SK-N-SH (cell line): Measurements from ENCODE around the gene PADI2. TPM values are rescaled to one million over a fixed set of nuclear protein-coding genes. Genes with fewer than 3 reads are reported as not detected.

Experiments
- CTCF ChIA-PET: fragments of 300-600, 350-600 bp; formaldehyde crosslinking; extraction: SDS; loops from one replicate; lab custom pipeline; 2021; lab: Yijun Ruan, JAX
- POLR2A ChIA-PET: fragments of 350-600 bp; sonication (Branson Sonifier 250); formaldehyde crosslinking; extraction: SDS; loops from one replicate; lab custom pipeline; 2020; ENCODE audit warnings: antibody characterized with exemption, inconsistent platforms; lab: Yijun Ruan, JAX
- DNase-seq: peaks from one replicate; pipeline ENCODE4 v3.0.0; 2012
- H2AFZ ChIP-seq: fragments of 200-600 bp; sonication (generic); 2 replicates; pipeline ENCODE4 v1.8.1; 2016; ENCODE audit warnings: antibody characterized with exemption, mild to moderate bottlenecking, low read depth
- H3F3A ChIP-seq: fragments of 200-600 bp; sonication (generic); replicated peaks from 2 replicates; pipeline ENCODE3; 2016; ENCODE audit warnings: antibody characterized with exemption, mild to moderate bottlenecking; ENCODE audit not compliant: insufficient read depth
- H3K27ac ChIP-seq, 2 experiments: fragments of 200-500 bp in 1 of 2; fragments of 200-600 bp in 1 of 2; sonication (Bioruptor generic) in 1 of 2; sonication (generic), shearing (Covaris generic) in 1 of 2; 2 replicates each; pipeline versions ENCODE4 v1.5.1 to v1.6.1; 2014 to 2016; ENCODE audit warnings: low read depth in 2 of 2, inconsistent platforms in 1 of 2, low read length in 1 of 2, mild to moderate bottlenecking in 1 of 2, mixed read lengths in 1 of 2
- H3K27me3 ChIP-seq: fragments of 200-600 bp; sonication (generic), shearing (Covaris generic); 2 replicates; pipeline ENCODE4 v1.6.1; 2016; ENCODE audit warnings: mixed run types; ENCODE audit not compliant: insufficient read depth
- H3K36me3 ChIP-seq, 2 experiments: fragments of 200-500 bp in 1 of 2; fragments of 200-600 bp in 1 of 2; sonication (Bioruptor generic) in 1 of 2; sonication (generic) in 1 of 2; replicated peaks in 1 of 2; 2 replicates each; pipeline versions ENCODE3 to v1.5.1; 2014 to 2016; ENCODE audit warnings: low read length in 1 of 2, mild to moderate bottlenecking in 1 of 2; ENCODE audit not compliant: insufficient read depth in 2 of 2, control insufficient read depth in 1 of 2
- H3K4me1 ChIP-seq, 2 experiments: fragments of 200-500 bp in 1 of 2; fragments of 200-600 bp in 1 of 2; sonication (Bioruptor generic) in 1 of 2; sonication (generic), shearing (Covaris generic) in 1 of 2; 2 replicates each; pipeline versions ENCODE4 v1.5.1 to v1.6.1; 2014 to 2016; ENCODE audit warnings: low read depth in 1 of 2, low read length in 1 of 2, mixed run types in 1 of 2; ENCODE audit not compliant: insufficient read depth in 2 of 2, control insufficient read depth in 1 of 2
- H3K4me2 ChIP-seq: fragments of 200-600 bp; sonication (generic), shearing (Covaris generic); 2 replicates; pipeline ENCODE4 v1.6.1; 2017; ENCODE audit warnings: mixed run types
- H3K4me3 ChIP-seq, 2 experiments: fragments of 200-500 bp in 1 of 2; fragments of 200-600 bp in 1 of 2; sonication (Bioruptor generic) in 1 of 2; sonication (generic), shearing (Covaris generic) in 1 of 2; 2 replicates each; pipeline versions ENCODE4 v1.5.1 to v1.8.1; 2014 to 2016; ENCODE audit warnings: low read depth in 2 of 2, inconsistent platforms in 1 of 2, low read length in 1 of 2, mild to moderate bottlenecking in 1 of 2, mixed read lengths in 1 of 2, moderate library complexity in 1 of 2
- H3K79me2 ChIP-seq: fragments of 200-600 bp; sonication (generic); 2 replicates; pipeline ENCODE4 v1.8.1; 2017; ENCODE audit warnings: mild to moderate bottlenecking; ENCODE audit not compliant: insufficient read depth
- H3K9ac ChIP-seq: fragments of 200-600 bp; sonication (generic); 2 replicates; pipeline ENCODE4 v1.6.1; 2017; ENCODE audit warnings: mixed run types
- H3K9me2 ChIP-seq: fragments of 200-600 bp; sonication (generic); 2 replicates; pipeline ENCODE4 v1.6.1; 2017; ENCODE audit warnings: mixed run types
- H3K9me3 ChIP-seq: fragments of 200-600 bp; sonication (generic); 2 replicates; pipeline ENCODE4 v1.6.1; 2017; ENCODE audit warnings: mixed run types, mild to moderate bottlenecking, moderate library complexity
- H4K20me1 ChIP-seq: fragments of 200-600 bp; sonication (generic); 2 replicates; pipeline ENCODE4 v1.6.1; 2017; ENCODE audit warnings: mild to moderate bottlenecking, mixed run types; ENCODE audit not compliant: insufficient read depth
- ELF1 ChIP-seq: IDR thresholded peaks from 2 replicates; pipeline ENCODE4 v1.4.0; 2012
- EZH2phosphoT487 ChIP-seq: fragments of 200-600 bp; sonication (generic); IDR thresholded peaks from 2 replicates; pipeline ENCODE4 v1.6.1; 2017; ENCODE audit warnings: low read depth, mixed run types, mild to moderate bottlenecking, antibody characterized with exemption, moderate library complexity, borderline replicate concordance
- FOXJ3 ChIP-seq: sonication (generic); formaldehyde crosslinking; IDR thresholded peaks from 2 replicates; pipeline ENCODE4 v1.5.1; 2020; ENCODE audit warnings: mild to moderate bottlenecking, missing genetic modification reagents
- GABPA ChIP-seq: IDR thresholded peaks from 2 replicates; pipeline ENCODE4 v1.4.0; 2012; ENCODE audit warnings: low read depth, mild to moderate bottlenecking
- MEF2A ChIP-seq: IDR thresholded peaks from 2 replicates; pipeline ENCODE4 v1.4.0; 2012; ENCODE audit warnings: low read depth, borderline replicate concordance
- MXI1 ChIP-seq: IDR thresholded peaks from 2 replicates; pipeline ENCODE4 v1.6.1; 2012; ENCODE audit warnings: mild to moderate bottlenecking, low read depth, low read length, improper control_type of control experiment
- NFIC ChIP-seq: IDR thresholded peaks from 2 replicates; pipeline ENCODE4 v1.4.0; 2012; ENCODE audit warnings: borderline replicate concordance
- POLR2AphosphoS5 ChIP-seq: IDR thresholded peaks from 2 replicates; pipeline ENCODE4 v1.6.1; 2012; ENCODE audit warnings: low read depth, low read length
- RCOR1 ChIP-seq: fragments of 150-350 bp; IDR thresholded peaks from 2 replicates; pipeline ENCODE4 v1.6.1; 2017; ENCODE audit warnings: antibody characterized with exemption, low read length
- TAF1 ChIP-seq: IDR thresholded peaks from 2 replicates; pipeline ENCODE4 v1.6.1; 2012; ENCODE audit warnings: low read depth, mild to moderate bottlenecking, low read length, moderate library complexity, borderline replicate concordance
- WGBS: methylation state at CpG from one replicate; pipeline ENCODE4 v1.1.6; 2017; ENCODE audit warnings: low lambda C conversion rate; 5-methylcytosine and 5-hydroxymethylcytosine counted together
- polyA plus RNA-seq, 3 experiments: library from polyadenylated mRNA; depleted of rRNA; stranded (reverse); fragments of >200 nt; gene quantifications; 2 replicates each; pipeline ENCODE4 v1.2.3, GENCODE V29; 2012
- TF ChIP-seq, protein P1 (sequence below): IDR thresholded peaks from 2 replicates; pipeline ENCODE4 v1.4.0; 2012; ENCODE audit warnings: low read depth, borderline replicate concordance
- TF ChIP-seq, protein P2 (sequence below): IDR thresholded peaks from 2 replicates; pipeline ENCODE4; 2012
- TF ChIP-seq, protein P3 (sequence below): fragments of 200-600 bp; sonication (generic); IDR thresholded peaks from 2 replicates; pipeline ENCODE4 v1.6.1; 2017; ENCODE audit warnings: antibody characterized with exemption, mild to moderate bottlenecking, moderate library complexity
- TF ChIP-seq, protein P4 (sequence below): fragments of 150-350 bp; IDR thresholded peaks from 2 replicates; pipeline ENCODE4 v1.6.1; 2016; ENCODE audit warnings: mild to moderate bottlenecking, low read depth, low read length
- TF ChIP-seq, protein P5 (sequence below): fragments of 150-350 bp; IDR thresholded peaks from 2 replicates; pipeline ENCODE4 v1.6.1; 2017; ENCODE audit warnings: antibody characterized with exemption, low read length, low read depth, borderline replicate concordance
- TF ChIP-seq, protein P6 (sequence below): IDR thresholded peaks from 2 replicates; pipeline ENCODE4 v1.4.0; 2012; ENCODE audit warnings: low read depth

Gene PADI2
- polyA plus RNA-seq, 1 of the 3 experiments (the other 2 are of a cell fraction) = 0.58 TPM

DNA sequence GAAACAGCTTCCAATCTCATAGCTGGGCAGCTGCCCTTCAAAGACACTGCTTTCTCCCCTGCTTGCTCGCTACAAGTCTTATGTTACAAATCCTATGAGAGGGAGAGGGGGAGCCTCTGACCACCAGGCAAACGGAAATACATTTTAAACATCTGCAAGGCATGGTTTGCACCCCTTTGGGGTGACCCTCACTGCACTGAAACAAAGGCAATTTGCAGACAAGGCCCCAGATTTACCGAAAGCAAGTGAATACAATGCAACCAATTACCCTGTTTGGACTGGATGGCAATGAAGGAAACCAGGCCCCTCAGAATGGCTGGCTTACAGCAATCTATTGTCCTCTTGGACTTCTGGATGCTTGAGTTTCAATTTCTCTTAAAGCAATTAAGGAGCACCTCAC is 95.7 kb downstream of the PADI2 start:
- H3K9ac ChIP-seq = no peak overlapping the region
- ChIA-PET POLR2A (no interaction called here), CTCF (interaction anchor here (0.7 to 2.9 kb wide), 5 partner anchors 10 to 403 kb away, joined by 3 to 13 read pairs (median 3); no protein-coding TSS in a partner anchor)
- H2AFZ ChIP-seq = no peak overlapping the region
- H3K27ac ChIP-seq = no peak overlapping the region
- H3K4me3 ChIP-seq = no peak overlapping the region
- H3K36me3 ChIP-seq = peaks cover 44 to 85% of the 10 kb centered on the region in 2 experiments
- H3K4me2 ChIP-seq = no peak overlapping the region
- 89% methylated on average over 3 of the region's 3 CpGs for WGBS
- no peak for DNase-seq
- H3F3A ChIP-seq = peaks cover 14% of the 10 kb centered on the region
- H3K9me2 ChIP-seq = no peaks in the 10 kb centered on the region
- no peaks in the 10 kb centered on the region for H3K27me3 ChIP-seq
- H3K9me3 ChIP-seq = no peaks in the 10 kb centered on the region
- H4K20me1 ChIP-seq = no peaks in the 10 kb centered on the region
- no peaks in the 10 kb centered on the region for H3K4me1 ChIP-seq
- no peaks in the 10 kb centered on the region for H3K79me2 ChIP-seq
- TF ChIP-seq TAF1 = no peak
- TF ChIP-seq, all 33 proteins: peak for 0

DNA sequence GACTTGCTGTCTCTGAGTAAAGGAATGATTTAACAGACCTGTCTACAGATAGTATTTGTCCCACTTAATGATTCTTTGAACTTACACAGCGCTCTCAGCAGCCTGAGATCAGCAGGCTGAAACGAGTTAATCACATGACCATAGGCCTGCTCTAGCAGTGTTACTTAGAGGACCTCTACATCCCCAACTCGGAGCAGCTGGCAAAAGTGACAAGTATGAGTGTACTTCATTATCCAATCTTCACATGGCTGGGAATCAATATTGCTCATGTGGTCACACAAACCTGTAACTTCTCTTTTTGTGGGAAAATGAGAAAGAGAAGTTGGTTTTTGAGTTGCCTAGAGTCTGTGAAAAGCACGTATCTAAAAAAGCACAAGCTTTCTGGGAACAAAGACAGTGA is 96.1 kb downstream of the PADI2 start:
- WGBS = 80% methylated on average over 4 of the region's 4 CpGs

DNA sequence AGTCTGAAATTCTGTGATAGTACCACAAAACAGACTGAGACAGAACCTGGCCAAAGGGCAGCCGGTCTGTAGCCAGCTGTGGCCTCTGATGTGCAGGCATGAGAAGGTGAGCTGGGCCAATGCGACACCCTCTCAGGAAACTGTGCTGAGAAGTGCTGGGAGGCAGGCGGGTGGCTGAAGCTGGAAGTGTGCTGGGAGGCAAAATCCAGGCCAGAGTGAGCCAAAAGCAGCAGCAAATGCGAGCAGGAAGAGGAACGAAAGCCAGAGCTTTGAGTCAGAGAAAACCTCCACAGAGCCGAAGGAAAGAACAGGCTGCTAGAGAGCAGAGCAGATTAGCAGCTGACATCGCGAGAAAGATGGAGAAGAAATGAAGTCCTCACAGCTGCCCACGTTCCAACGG is 97.4 kb downstream of the PADI2 start:
- Histone ChIP-seq H3F3A (peaks cover 14% of the 10 kb centered on the region), H3K9me2 (no peaks in the 10 kb centered on the region), H3K9ac (no peak overlapping the region), H3K79me2 (no peaks in the 10 kb centered on the region), H3K4me3 (no peak overlapping the region), H4K20me1 (no peaks in the 10 kb centered on the region), H3K4me2 (no peak overlapping the region), H2AFZ (no peak overlapping the region), H3K27me3 (no peaks in the 10 kb centered on the region), H3K4me1 (no peaks in the 10 kb centered on the region), H3K9me3 (no peaks in the 10 kb centered on the region), H3K36me3 (peaks cover 33 to 76% of the 10 kb centered on the region in 2 experiments), H3K27ac (no peak overlapping the region)
- POLR2A ChIA-PET = interaction anchor here (1.0 kb wide), 1 partner anchor 44 kb away, joined by 3 read pairs; no protein-coding TSS in a partner anchor
- 88% methylated on average over 7 of the region's 10 CpGs for WGBS
- no peak for DNase-seq
- CTCF ChIA-PET = interaction anchor here (1.1 to 2.9 kb wide), 4 partner anchors 11 to 75 kb away, joined by 3 to 13 read pairs (median 8); no protein-coding TSS in a partner anchor
- no peak for TF ChIP-seq POLR2AphosphoS5
- no peak for TF ChIP-seq GABPA
- TF ChIP-seq, protein P1, sequence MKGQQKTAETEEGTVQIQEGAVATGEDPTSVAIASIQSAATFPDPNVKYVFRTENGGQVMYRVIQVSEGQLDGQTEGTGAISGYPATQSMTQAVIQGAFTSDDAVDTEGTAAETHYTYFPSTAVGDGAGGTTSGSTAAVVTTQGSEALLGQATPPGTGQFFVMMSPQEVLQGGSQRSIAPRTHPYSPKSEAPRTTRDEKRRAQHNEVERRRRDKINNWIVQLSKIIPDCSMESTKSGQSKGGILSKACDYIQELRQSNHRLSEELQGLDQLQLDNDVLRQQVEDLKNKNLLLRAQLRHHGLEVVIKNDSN = no peak
- TF ChIP-seq, protein P2, sequence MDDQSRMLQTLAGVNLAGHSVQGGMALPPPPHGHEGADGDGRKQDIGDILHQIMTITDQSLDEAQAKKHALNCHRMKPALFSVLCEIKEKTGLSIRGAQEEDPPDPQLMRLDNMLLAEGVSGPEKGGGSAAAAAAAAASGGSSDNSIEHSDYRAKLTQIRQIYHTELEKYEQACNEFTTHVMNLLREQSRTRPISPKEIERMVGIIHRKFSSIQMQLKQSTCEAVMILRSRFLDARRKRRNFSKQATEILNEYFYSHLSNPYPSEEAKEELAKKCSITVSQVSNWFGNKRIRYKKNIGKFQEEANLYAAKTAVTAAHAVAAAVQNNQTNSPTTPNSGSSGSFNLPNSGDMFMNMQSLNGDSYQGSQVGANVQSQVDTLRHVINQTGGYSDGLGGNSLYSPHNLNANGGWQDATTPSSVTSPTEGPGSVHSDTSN = no peak
- no peak for TF ChIP-seq ELF1
- TF ChIP-seq NFIC = no peak
- TF ChIP-seq EZH2phosphoT487 = no peak
- TF ChIP-seq, protein P3, sequence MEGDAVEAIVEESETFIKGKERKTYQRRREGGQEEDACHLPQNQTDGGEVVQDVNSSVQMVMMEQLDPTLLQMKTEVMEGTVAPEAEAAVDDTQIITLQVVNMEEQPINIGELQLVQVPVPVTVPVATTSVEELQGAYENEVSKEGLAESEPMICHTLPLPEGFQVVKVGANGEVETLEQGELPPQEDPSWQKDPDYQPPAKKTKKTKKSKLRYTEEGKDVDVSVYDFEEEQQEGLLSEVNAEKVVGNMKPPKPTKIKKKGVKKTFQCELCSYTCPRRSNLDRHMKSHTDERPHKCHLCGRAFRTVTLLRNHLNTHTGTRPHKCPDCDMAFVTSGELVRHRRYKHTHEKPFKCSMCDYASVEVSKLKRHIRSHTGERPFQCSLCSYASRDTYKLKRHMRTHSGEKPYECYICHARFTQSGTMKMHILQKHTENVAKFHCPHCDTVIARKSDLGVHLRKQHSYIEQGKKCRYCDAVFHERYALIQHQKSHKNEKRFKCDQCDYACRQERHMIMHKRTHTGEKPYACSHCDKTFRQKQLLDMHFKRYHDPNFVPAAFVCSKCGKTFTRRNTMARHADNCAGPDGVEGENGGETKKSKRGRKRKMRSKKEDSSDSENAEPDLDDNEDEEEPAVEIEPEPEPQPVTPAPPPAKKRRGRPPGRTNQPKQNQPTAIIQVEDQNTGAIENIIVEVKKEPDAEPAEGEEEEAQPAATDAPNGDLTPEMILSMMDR = no peak
- TF ChIP-seq MEF2A = no peak
- TF ChIP-seq MXI1 = no peak
- TF ChIP-seq, protein P4, sequence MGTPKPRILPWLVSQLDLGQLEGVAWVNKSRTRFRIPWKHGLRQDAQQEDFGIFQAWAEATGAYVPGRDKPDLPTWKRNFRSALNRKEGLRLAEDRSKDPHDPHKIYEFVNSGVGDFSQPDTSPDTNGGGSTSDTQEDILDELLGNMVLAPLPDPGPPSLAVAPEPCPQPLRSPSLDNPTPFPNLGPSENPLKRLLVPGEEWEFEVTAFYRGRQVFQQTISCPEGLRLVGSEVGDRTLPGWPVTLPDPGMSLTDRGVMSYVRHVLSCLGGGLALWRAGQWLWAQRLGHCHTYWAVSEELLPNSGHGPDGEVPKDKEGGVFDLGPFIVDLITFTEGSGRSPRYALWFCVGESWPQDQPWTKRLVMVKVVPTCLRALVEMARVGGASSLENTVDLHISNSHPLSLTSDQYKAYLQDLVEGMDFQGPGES = no peak
- TF ChIP-seq, protein P5, sequence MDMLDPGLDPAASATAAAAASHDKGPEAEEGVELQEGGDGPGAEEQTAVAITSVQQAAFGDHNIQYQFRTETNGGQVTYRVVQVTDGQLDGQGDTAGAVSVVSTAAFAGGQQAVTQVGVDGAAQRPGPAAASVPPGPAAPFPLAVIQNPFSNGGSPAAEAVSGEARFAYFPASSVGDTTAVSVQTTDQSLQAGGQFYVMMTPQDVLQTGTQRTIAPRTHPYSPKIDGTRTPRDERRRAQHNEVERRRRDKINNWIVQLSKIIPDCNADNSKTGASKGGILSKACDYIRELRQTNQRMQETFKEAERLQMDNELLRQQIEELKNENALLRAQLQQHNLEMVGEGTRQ = no peak
- TF ChIP-seq FOXJ3 (CRISPR knock-in tag) = no peak
- TF ChIP-seq RCOR1 = no peak

More for the DNA sequence above, 96.1 kb downstream of the PADI2 start:
- Histone ChIP-seq H3K4me2 (no peak overlapping the region), H3K9me3 (no peaks in the 10 kb centered on the region), H3K27ac (no peak overlapping the region), H3K4me3 (no peak overlapping the region), H3K9me2 (no peaks in the 10 kb centered on the region), H3K27me3 (no peaks in the 10 kb centered on the region), H3K79me2 (no peaks in the 10 kb centered on the region), H3F3A (peaks cover 14% of the 10 kb centered on the region), H3K36me3 (peaks cover 39 to 86% of the 10 kb centered on the region in 2 experiments), H4K20me1 (no peaks in the 10 kb centered on the region)
- CTCF ChIA-PET = interaction anchor here (0.7 to 2.9 kb wide), 5 partner anchors 10 to 402 kb away, joined by 3 to 13 read pairs (median 3); no protein-coding TSS in a partner anchor
- TF ChIP-seq, protein P6, sequence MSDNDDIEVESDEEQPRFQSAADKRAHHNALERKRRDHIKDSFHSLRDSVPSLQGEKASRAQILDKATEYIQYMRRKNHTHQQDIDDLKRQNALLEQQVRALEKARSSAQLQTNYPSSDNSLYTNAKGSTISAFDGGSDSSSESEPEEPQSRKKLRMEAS = no peak
- TF ChIP-seq, all 33 proteins: peak for 0
- DNase-seq = no peak
- no peak overlapping the region for H3K9ac ChIP-seq
- no peak overlapping the region for H2AFZ ChIP-seq
- no peaks in the 10 kb centered on the region for H3K4me1 ChIP-seq
- POLR2A ChIA-PET = no interaction called here
